Spinal cord (tissue), 10 donors: ENCODE results near the gene HSD17B11. TPM values are rescaled to one million over a fixed set of nuclear protein-coding genes. Genes with fewer than 3 reads are reported as not detected.
"Not testable (repeated sequence)": the region's sequence is repeated elsewhere in the genome, so short reads cannot be mapped to it uniquely, and the experiment has no call there.

ENCODE experiments used
- DNase-seq, 6 donors: peaks; one replicate each; pipeline versions ENCODE4 v3.0.0 to v3.0.0-alpha.2; 2013 to 2015; ENCODE audit warnings: low spot score in 6 of 6, low read depth in 4 of 6
- H3K27ac ChIP-seq: one replicate; pipeline ENCODE4 v1.5.1; 2013; ENCODE audit warnings: low read depth, low read length, control low read depth
- H3K27me3 ChIP-seq: one replicate; pipeline ENCODE4 v1.6.1; 2013; ENCODE audit warnings: low read length; ENCODE audit not compliant: control insufficient read depth, insufficient read depth
- H3K36me3 ChIP-seq: one replicate; pipeline ENCODE4 v1.6.1; 2013; ENCODE audit warnings: low read length; ENCODE audit not compliant: control insufficient read depth, insufficient read depth
- H3K4me1 ChIP-seq: one replicate; pipeline ENCODE4 v1.6.1; 2013; ENCODE audit warnings: low read length; ENCODE audit not compliant: control insufficient read depth, insufficient read depth
- H3K4me3 ChIP-seq: one replicate; pipeline ENCODE4 v1.5.1; 2013; ENCODE audit warnings: low read depth, low read length, control low read depth
- H3K9me3 ChIP-seq: one replicate; pipeline ENCODE4 v1.6.1; 2013; ENCODE audit warnings: low read length; ENCODE audit not compliant: control insufficient read depth, insufficient read depth
- WGBS: methylation state at CpG from one replicate; pipeline ENCODE4 v1.1.5; 2013; ENCODE audit warnings: missing lambda C conversion rate; ENCODE audit not compliant: insufficient coverage; 5-methylcytosine and 5-hydroxymethylcytosine counted together
- polyA plus RNA-seq, 2 donors: library from polyadenylated mRNA; unstranded; fragments of 120-200 nt; gene quantifications; one replicate each; pipeline ENCODE4 v1.2.1, GENCODE V29; 2013; ENCODE audit not compliant: insufficient read length in 2 of 2
- total RNA-seq, 2 donors: library from RNA; depleted of rRNA in 1 of 2; stranded (reverse); fragments of 120-200 nt in 1 of 2; fragments of >200 nt in 1 of 2; gene quantifications; one replicate each; pipeline versions ENCODE4 v1.2.3 to v1.2.4, GENCODE V29; 2013 to 2014
- donor health status: healthy.

Gene HSD17B11
- total and polyA plus RNA-seq, 4 donors = 22.8 to 59.5 (median 29.7) TPM

DNA sequence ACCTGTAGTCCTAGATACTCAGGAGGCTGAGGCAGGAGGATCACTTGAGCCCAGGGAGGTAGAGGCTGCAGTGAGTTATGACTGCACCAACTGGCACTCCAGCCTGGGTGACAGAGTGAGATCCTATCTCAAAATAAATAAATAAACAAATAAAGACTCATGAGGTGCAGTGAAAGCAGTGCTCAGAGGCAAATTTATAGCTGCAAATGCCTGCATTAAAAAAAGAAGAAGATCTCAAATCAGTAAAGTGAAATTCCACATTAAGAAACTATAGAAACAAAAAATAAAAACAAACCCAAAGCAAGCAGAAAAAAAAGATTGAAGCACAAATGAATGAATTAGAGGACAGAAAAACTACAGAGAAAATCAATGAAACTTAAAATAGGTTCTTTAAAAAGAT lies 45.8 kb downstream of the HSD17B11 start:
- Histone ChIP-seq H3K4me3 (no peak overlapping the region), H3K27me3 (no peaks in the 10 kb centered on the region), H3K27ac (no peak overlapping the region), H3K4me1 (no peaks in the 10 kb centered on the region), H3K9me3 (peaks cover 8% of the 10 kb centered on the region), H3K36me3 (peaks cover 10% of the 10 kb centered on the region)
- DNase-seq = no peak

- WGBS = 100% methylated on average over 2 of the region's 3 CpGs
- Histone ChIP-seq H3K36me3 (peaks cover 11% of the 10 kb centered on the region), H3K4me3 (no peak overlapping the region), H3K27me3 (no peaks in the 10 kb centered on the region), H3K9me3 (peaks cover 8% of the 10 kb centered on the region), H3K4me1 (no peaks in the 10 kb centered on the region), H3K27ac (no peak overlapping the region)
- DNase-seq = no peak
These were observed 48.1 kb downstream of the HSD17B11 start for GRCh38 chr4:87342872-87343271.

- H3K27me3 ChIP-seq, H3K27ac ChIP-seq, H3K9me3 ChIP-seq, H3K4me3 ChIP-seq, H3K4me1 ChIP-seq, DNase-seq: not testable (repeated sequence)
- peaks cover 12% of the 10 kb centered on the region for H3K36me3 ChIP-seq
- 93% methylated on average over 3 of the region's 8 CpGs for WGBS
These were observed 48.9 kb downstream of the HSD17B11 start for GRCh38 chr4:87341954-87342635.

GRCh38 chr4:87339440-87339839 lies 51.5 kb downstream of the HSD17B11 start:
- no CpG with 5 or more reads among the region's 2 CpGs for WGBS
- no peak for DNase-seq
- H3K9me3 ChIP-seq = peaks cover under 1% of the 10 kb centered on the region
- H3K27ac ChIP-seq = no peak overlapping the region
- no peaks in the 10 kb centered on the region for H3K4me1 ChIP-seq
- peaks cover 9% of the 10 kb centered on the region for H3K36me3 ChIP-seq
- no peaks in the 10 kb centered on the region for H3K27me3 ChIP-seq
- no peak overlapping the region for H3K4me3 ChIP-seq

- H3K27me3 ChIP-seq = no peaks in the 10 kb centered on the region
- H3K4me3 ChIP-seq = no peak overlapping the region
- no CpG with 5 or more reads among the region's 1 CpG for WGBS
- DNase-seq = no peak
- no peak overlapping the region for H3K27ac ChIP-seq
- peaks cover 9% of the 10 kb centered on the region for H3K36me3 ChIP-seq
- peaks cover 4% of the 10 kb centered on the region for H3K9me3 ChIP-seq
- H3K4me1 ChIP-seq = no peaks in the 10 kb centered on the region
These were observed 53.6 kb downstream of the HSD17B11 start for GRCh38 chr4:87337361-87337760.

DNA sequence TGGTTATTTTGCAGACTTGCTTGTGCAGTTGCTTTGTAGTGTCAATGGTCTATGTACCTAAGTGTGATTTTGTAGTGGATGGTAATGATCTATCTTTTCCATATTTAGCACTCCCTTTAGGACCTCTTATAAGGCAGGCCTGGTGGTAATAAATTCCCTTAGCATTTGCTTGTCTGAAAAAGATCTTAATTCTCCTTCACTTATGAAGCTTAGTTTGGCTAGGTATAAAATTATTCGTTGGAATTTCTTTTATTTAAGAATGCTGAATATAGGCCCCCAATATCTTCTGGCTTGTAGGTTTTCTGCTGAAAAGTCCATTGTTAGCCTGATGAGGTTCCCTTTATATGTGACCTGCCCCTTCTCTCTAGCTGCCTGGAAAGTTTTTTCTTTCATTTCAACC lies 57.7 kb downstream of the HSD17B11 start:
- Histone ChIP-seq H3K27ac (no peak overlapping the region), H3K4me3 (no peak overlapping the region), H3K36me3 (peaks cover 2% of the 10 kb centered on the region), H3K4me1 (no peaks in the 10 kb centered on the region), H3K9me3 (peaks cover 4% of the 10 kb centered on the region), H3K27me3 (no peaks in the 10 kb centered on the region)
- no peak for DNase-seq
- no CpG with 5 or more reads among the region's 1 CpG for WGBS

DNA sequence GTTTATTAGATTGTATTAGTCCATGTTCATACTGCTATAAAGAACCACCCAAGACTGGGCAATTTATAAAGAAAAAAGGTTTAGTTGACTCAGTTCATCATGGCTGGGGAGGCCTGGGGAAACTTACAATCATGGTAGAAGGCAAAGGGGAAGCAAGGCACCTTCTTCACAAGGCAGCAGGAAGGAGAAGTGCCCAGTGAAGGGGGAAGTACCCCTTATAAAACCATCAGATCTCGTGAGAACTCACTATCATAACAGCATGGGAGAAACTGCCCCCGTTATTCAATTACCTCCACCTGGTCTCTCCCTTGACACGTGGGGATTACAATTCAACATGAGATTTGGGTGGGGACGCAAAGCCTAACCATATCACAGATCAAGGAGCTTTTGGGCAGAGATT lies 60.2 kb downstream of the HSD17B11 start:
- H3K9me3 ChIP-seq = peaks cover 4% of the 10 kb centered on the region
- H3K4me3 ChIP-seq = no peak overlapping the region
- DNase-seq = no peak
- no peaks in the 10 kb centered on the region for H3K27me3 ChIP-seq
- no peaks in the 10 kb centered on the region for H3K36me3 ChIP-seq
- H3K4me1 ChIP-seq = no peaks in the 10 kb centered on the region
- WGBS = no CpG with 5 or more reads among the region's 4 CpGs
- no peak overlapping the region for H3K27ac ChIP-seq

- Histone ChIP-seq H3K4me3 (no peak overlapping the region), H3K4me1 (no peaks in the 10 kb centered on the region), H3K9me3 (no peaks in the 10 kb centered on the region), H3K27me3 (no peaks in the 10 kb centered on the region), H3K36me3 (no peaks in the 10 kb centered on the region), H3K27ac (no peak overlapping the region)
- 100% methylated on average over 1 of the region's 1 CpG for whole genome bisulfite sequencing
- DNase-seq = no peak
These were observed 63.9 kb downstream of the HSD17B11 start for GRCh38 chr4:87327136-87327535.

- H3K4me1 ChIP-seq = no peaks in the 10 kb centered on the region
- no peak for DNase-seq
- no CpG with 5 or more reads among the region's 3 CpGs for WGBS
These were observed 64.5 kb downstream of the HSD17B11 start for GRCh38 chr4:87326460-87326859.

GRCh38 chr4:87322754-87323153 lies 68.2 kb downstream of the HSD17B11 start, which contains the start of gene HSD17B13:
Gene HSD17B13 (minus strand): TSS chr4:87322882. CDS start chr4:87322841, 41 bp downstream.
- WGBS = 63% methylated on average over 1 of the region's 2 CpGs
- Histone ChIP-seq H3K36me3 (no peaks in the 10 kb centered on the region), H3K9me3 (no peaks in the 10 kb centered on the region), H3K4me1 (no peaks in the 10 kb centered on the region), H3K27ac (no peak within 1 kb of the TSS), H3K4me3 (no peak within 1 kb of the TSS), H3K27me3 (no peaks in the 10 kb centered on the region)
- no peak for DNase-seq

More at GRCh38 chr4:87326460-87326859, 64.5 kb downstream of the HSD17B11 start:
- no peaks in the 10 kb centered on the region for H3K9me3 ChIP-seq
- H3K27me3 ChIP-seq = no peaks in the 10 kb centered on the region
- H3K36me3 ChIP-seq = no peaks in the 10 kb centered on the region
- no peak overlapping the region for H3K4me3 ChIP-seq
- H3K27ac ChIP-seq = no peak overlapping the region
